GM10266 (cell line): ENCODE results near the gene ZFYVE21.
"Not testable (repeated sequence)": the region's sequence is repeated elsewhere in the genome, so short reads cannot be mapped to it uniquely, and the experiment has no call there.

Experiments
- DNase-seq: peaks from one replicate; pipeline ENCODE4 v3.0.0; 2012; ENCODE audit errors: extremely low spot score
- TF ChIP-seq, protein P1 (sequence below): IDR thresholded peaks from 2 replicates; pipeline ENCODE4 v1.5.1; 2012; ENCODE audit warnings: mild to moderate bottlenecking, low read depth; ENCODE audit not compliant: control insufficient read depth, insufficient read depth; ENCODE audit errors: missing control alignments

Gene ZFYVE21

DNA sequence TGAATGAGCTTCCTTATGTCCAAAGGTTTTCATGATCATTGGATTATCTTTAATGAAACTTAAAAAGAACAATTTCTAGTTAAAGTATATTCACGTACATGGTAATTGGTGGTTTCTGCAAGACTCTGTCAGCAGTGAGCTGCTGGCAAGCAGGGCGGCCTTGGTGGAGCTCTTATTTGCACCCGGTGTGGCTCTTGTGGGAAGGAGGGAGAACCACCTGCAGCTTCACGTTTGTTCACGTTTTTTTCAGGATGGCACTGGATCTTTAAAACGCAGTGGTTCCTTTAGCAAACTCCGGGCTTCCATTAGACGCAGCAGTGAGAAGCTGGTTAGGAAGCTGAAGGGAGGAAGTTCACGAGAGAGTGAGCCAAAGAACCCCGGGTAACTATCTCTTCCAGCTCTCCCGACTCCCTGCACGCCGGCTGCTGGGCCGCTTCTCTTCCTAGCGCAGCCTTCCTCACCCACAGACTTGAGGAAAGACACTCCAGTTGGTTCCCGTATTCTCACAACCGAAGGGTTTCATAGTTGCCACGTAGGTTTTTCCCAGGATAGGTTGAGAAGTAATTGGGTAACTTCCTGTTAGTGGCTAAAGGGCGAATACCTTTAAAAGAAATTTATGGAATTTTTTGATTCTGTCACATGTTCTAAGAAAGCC lies 28.7 kb upstream of the ZFYVE21 start:
- DNase-seq = no peak
- TF ChIP-seq, protein P1, sequence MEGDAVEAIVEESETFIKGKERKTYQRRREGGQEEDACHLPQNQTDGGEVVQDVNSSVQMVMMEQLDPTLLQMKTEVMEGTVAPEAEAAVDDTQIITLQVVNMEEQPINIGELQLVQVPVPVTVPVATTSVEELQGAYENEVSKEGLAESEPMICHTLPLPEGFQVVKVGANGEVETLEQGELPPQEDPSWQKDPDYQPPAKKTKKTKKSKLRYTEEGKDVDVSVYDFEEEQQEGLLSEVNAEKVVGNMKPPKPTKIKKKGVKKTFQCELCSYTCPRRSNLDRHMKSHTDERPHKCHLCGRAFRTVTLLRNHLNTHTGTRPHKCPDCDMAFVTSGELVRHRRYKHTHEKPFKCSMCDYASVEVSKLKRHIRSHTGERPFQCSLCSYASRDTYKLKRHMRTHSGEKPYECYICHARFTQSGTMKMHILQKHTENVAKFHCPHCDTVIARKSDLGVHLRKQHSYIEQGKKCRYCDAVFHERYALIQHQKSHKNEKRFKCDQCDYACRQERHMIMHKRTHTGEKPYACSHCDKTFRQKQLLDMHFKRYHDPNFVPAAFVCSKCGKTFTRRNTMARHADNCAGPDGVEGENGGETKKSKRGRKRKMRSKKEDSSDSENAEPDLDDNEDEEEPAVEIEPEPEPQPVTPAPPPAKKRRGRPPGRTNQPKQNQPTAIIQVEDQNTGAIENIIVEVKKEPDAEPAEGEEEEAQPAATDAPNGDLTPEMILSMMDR = no peak

DNA sequence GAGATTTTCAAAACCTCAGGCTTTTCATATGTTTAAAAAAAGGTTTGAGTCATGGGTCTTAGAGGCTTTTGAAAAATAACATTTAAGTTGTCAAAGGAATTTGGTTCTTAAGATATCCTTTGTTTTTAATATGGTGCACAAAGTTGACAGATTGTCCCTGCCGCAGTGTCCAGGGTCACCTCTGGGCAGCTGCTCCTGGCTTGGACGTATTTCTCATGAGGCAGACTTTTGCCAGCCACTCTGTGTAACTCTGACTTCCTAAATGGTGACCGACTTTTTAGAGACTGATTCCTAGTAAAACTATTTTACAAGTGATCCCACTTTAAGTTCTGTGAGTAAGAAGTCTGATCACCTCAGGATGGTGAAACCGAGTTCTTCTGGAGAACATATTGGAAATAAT lies 27.9 kb upstream of the ZFYVE21 start:
- TF ChIP-seq, protein P1 = no peak
- no peak for DNase-seq

- TF ChIP-seq, protein P1 = no peak
- no peak for DNase-seq
Measured at GRCh38 chr14:103688441-103688840, 27.2 kb upstream of the ZFYVE21 start.

DNA sequence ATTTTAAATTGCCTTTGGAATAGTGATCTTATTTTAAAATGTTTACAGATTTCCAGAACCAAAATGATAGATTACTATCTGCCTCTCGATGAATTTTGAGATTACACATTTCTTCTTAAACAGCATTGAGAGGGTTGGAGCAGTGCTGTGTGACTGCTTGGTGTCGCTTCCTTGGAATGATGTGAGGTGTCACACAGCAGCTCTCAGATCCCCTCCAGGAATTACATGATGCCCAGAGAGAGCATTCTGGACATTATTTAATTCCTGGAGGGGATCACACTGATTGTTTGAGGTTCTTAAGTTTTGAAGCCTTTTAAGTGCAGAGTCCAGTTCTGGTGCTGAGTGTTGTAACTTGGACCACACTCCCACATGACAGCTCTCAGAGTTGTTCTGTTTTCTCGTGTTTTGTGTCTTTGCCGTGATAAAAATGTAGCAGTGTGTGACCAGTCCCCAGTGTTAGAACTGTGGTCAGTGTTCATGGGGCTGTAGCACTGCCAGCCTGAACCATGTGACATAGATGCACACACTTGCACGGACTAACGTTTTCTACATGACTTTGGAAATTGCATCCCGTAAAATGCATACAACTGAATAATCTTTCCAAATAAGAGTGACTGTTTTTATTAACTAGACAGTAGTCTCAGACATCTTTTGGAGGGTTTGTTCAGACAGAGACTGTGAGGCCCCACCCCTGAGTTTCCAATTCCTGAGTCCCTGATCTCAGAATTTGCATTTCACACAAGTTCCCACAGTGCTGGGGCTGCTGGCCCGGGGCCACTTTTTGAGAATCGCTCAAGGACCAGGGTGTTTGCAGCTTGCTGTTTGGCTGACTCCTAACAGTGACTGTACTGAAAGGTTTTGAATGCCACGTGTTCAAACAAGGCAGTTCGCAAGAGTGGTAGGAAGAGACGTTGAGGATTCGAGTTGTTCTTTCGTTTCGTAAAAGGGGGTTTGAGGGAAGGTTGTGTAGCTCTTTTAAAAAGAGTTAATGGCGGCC lies 26.4 kb upstream of the ZFYVE21 start:
- TF ChIP-seq, protein P1 = no peak
- DNase-seq = peak; percentile 83

GRCh38 chr14:103690332-103690731 lies 25.3 kb upstream of the ZFYVE21 start:
- DNase-seq = no peak
- TF ChIP-seq, protein P1 = no peak

- not testable (repeated sequence) for DNase-seq
Measured at GRCh38 chr14:103691655-103692054, 24.0 kb upstream of the ZFYVE21 start.

GRCh38 chr14:103692159-103692558 lies 23.5 kb upstream of the ZFYVE21 start:
- no peak for DNase-seq
- TF ChIP-seq, protein P1 = no peak
